A172 (cell line): ENCODE results near the gene TEKTIP1. TPM values are rescaled to one million over a fixed set of nuclear protein-coding genes. Genes with fewer than 3 reads are reported as not detected.

Source experiments
- DNase-seq: peaks from one replicate; pipeline ENCODE4 v3.0.0-alpha.2; 2015; ENCODE audit warnings: low spot score
- total RNA-seq: library from RNA; depleted of rRNA; stranded (reverse); fragments of >200 nt; shearing (Covaris generic); gene quantifications from 2 replicates; pipeline ENCODE4 v1.2.3, GENCODE V29; 2014

The TEKTIP1 gene
- total RNA-seq, 1 experiment from 2014 or later: not detected

GRCh38 chr19:3537438-3538240 lies 1.3 kb upstream of the TEKTIP1 start:
- no peak for DNase-seq

DNA sequence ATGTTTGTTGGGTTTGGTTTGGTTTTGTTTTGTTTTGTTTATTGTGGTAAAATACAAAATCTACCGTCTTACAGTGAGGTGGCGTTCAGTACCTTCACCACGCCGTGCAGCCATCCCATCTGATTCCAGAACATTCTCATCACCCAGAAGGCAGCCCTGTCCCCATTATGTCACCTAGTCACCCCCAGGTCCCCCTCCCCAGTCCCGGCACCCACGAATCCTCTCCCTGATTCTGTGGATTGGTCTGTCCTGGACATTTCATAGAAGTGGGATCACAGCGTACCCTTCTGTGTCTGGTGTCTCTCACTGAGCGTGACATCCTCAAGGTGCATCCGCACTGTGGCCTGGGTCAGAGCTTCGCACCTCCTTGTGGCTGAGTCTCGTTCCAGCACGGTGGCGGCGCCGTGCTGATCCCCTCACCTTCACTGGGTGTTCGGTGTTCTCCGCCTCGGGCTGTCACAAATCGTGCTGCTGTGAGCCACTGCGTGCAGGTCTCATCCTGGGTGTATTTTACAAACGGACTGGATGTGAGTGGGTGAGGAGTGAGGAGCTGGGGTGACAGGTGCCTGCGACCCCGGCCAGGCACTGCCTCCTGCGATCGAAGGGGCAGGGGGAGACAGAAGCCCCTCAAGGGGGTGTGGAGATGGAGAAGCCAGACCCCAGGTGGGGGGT lies 580 bp upstream of the TEKTIP1 start:
- no peak for DNase-seq

GRCh38 chr19:3539756-3540118 lies 763 bp downstream of the TEKTIP1 start:
- no peak for DNase-seq

- DNase-seq: no peak
These were observed 4.4 kb downstream of the TEKTIP1 start for GRCh38 chr19:3543150-3544057.

- no peak for DNase-seq
These were observed 5.0 kb downstream of the TEKTIP1 start for GRCh38 chr19:3544058-3544376.

GRCh38 chr19:3544742-3545668 lies 6.0 kb downstream of the TEKTIP1 start:
- peak; percentile 72 for DNase-seq

DNA sequence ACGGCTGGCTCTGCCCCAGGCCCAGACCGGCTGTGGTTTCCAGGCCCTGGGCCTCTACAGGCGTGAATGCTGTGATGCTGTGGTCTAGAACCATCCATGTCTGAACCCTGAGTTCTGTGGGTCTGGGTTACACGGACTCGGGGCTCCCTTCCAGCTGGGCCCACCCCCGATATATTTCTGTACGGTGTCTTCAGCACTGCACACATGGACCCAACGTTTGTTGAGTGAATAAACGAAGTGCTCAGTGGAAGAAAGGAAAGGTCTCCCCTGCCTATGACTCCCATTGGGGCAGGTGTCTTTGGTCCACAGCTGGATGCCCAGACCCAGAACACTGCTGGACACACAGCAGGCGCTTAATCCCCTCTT lies 6.7 kb downstream of the TEKTIP1 start:
- DNase-seq: no peak

DNA sequence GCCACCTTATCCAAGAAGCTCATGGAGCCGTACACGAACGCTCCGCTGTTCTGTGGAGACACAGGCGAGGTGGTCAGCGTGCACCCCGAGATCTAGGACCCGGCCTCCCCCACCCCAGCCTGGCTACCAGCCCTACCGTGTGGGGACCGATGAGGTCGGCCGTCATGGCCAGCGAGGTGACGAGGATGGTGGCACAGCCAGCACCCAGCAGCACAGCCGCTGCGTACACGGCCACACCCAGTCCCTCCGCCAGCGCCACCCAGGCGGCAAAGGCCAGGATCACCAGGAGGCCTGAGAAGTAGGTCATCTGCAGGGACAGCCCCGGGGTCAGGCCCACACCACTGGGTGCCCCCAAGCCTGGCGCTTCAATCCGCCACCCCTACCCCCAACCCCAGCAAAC lies 7.1 kb downstream of the TEKTIP1 start:
- no peak for DNase-seq

GRCh38 chr19:3547301-3547731 lies 8.3 kb downstream of the TEKTIP1 start:
- no peak for DNase-seq

- no peak for DNase-seq
These were observed 8.9 kb downstream of the TEKTIP1 start for GRCh38 chr19:3547767-3548282.

- no peak for DNase-seq
These were observed 9.6 kb downstream of the TEKTIP1 start for GRCh38 chr19:3548606-3549005.

- no peak for DNase-seq
These were observed 10.8 kb downstream of the TEKTIP1 start for GRCh38 chr19:3549816-3550215.

DNA sequence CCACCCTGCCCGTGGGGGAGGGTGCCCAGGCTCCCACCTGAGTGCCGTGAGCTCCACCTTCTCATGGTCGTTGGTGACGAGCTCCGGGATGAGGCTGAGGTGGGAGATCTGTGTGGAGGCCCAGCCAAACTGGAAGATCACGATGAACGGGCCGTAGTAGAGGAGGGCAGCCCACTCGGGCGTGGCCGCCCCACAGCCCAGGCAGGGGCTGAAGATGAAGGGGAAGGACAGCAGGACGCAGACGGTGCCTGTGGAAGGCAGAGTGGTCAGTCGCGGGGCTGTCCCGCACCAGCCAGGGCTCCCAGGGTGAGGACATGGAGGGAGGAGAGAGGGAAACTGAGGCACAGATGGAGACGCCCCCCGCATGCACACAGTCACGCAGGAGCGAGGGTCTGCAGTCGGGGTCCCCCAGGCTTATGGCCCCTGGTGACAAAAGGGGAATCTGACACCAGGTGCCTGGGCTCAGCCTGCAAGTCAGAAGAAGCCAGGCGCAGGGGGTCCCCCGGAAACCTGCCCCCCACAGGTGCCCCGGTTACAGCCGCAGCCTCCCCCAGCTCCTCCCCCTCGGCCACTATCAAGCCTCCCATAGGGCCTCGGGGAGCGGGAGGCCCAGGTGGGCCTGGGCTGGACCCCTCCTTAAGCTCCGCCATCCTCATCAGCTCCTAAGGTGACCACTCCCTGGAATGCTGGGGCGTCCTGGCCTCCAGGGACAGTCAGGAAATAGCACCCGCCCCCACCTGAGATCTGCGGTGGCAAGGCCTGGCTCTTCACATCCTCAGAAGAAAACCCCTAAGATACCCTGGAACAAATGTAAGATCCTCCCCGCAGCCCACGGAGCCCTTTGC lies 12.2 kb downstream of the TEKTIP1 start:
- DNase-seq: no peak

DNA sequence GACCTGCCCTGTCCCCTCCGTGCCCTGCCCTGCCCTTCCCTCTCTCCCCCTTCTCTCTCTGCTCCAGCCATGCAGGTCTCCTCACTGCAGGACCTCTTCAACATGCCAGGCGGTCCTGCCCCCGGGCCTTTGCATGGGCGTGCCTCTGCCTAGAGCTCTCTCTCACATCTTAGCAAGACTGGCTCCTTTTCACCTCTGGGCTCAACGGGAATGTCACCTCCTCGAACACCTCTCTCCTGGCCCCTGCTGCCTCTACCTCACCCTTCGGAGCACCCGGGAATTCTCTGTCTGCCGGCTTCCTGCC lies 12.8 kb downstream of the TEKTIP1 start:
- no peak for DNase-seq

DNA sequence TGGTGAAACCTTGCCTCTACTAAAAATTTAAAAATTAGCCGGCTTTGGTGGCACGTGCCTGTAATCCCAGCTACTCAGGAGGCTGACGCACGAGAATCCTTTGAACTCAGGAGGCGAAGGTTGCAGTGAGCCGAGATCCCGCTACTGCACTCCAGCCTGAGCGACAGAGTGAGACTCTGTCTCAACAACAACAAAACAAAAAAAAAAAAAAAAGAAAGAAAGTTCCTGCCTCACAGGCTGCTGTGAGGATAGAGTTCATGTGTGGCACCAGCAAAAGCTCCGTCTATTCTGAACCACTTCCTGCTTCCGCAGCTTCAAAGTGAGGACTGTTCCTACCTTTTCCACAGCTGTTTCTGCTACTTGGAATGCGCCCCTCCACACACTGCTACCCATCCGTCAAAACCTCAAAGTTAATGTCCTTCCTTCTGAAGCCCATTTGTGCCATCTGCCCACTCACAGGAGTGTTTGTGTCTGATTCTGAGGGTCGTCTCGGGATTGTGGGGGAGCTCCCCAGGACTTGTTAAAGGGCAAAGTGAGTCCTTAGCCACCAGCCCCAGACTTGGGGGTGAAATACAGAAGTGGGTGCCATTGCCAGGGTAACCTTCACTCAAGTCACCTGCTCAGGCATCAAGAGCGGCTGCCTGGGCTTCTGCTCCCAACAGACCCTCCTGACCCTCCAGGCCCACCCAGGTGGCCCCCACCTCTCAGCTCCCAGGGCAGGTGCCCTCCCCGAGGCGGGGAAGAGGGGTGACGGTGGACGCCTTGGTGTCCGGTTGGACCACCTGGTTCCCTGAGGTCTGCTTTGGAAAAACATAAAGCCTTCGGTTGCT lies 15.5 kb downstream of the TEKTIP1 start:
- no peak for DNase-seq

GRCh38 chr19:3555653-3556422 lies 16.9 kb downstream of the TEKTIP1 start:
- DNase-seq: no peak

DNA sequence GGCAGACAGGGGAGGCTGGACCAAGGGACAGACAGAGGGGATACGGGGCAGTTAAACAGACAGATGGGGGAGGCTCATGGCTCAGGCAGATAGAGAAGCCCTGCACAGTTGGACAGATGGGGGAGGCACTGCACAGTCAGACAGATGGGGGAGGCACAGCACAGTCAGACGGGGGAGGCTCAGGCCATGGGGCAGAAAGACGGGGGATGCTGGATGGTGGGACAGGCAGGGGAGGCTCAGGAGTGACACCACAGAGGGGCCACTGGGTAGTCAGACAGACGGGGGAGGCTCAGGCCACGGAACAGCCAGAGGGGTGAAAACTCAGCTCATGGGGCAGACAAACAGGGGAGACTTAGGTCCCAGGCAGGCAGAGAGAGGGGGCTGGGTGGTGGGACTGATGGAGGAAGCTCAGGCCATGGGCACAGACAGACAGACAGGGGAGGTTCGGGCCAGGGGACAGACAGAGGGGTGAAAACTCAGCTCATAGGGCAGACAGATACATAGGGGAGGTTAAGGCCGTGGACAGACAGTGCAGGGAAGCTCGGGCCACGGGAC lies 17.5 kb downstream of the TEKTIP1 start:
- no peak for DNase-seq

GRCh38 chr19:3556978-3557460 lies 18.0 kb downstream of the TEKTIP1 start:
- no peak for DNase-seq
